HuH-7 (cell line): Measurements from ENCODE around the gene SNRPA.
"Not testable (repeated sequence)": the region's sequence is repeated elsewhere in the genome, so short reads cannot be mapped to it uniquely, and the experiment has no call there.

Experiments
- DNase-seq: peaks from one replicate; pipeline ENCODE4 v3.0.0; 2011; ENCODE audit warnings: low spot score

Gene SNRPA

GRCh38 chr19:40721936-40722661 is 28.9 kb upstream of the SNRPA start:
- no peak for DNase-seq

DNA sequence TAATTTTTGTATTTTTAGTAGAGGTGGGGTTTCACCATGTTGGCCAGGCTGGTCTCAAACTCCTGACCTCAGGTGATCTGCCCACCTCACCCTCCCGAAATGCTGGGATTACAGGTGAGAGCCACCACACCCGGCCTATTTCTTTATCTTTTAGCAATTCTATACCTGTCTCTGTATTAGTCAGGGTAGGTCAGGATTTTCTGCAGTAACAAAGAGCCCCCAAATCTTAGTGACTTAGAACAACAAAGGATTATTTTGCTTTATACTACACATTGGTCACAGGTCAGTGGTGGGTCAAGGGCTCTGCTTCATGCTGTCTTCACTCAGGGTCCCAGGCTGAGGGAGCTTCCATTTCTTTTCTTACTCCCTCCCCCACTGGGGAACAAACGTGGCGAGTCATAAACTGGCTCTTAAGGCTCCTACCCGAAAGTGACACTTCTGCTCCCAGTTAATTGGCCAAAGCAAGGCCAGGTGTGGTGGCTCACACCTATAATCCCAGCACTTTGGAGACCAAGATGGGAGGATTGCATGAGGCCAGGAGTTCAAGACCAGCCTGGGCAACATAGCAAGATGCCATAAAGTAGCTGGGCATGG is 27.2 kb upstream of the SNRPA start:
- no peak for DNase-seq

DNA sequence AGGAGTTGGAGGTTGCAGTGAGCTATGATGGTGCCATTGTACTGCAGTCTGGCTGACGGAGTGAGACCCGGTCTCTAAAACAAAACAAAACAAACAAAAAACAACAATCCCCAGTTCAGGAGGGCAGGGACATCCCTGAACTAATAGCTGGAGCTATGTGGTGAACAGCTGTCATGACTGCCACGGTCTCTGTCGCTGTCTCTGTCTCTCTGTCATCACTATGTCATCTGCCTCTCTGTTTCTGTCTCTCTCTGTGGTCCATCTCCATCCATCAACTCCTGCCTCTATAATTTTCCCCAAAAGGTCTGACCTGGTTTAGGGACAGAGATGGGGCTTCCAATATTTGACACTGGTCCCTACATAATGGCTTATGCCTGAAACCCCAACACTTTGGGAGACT is 26.7 kb upstream of the SNRPA start:
- DNase-seq, result no peak

GRCh38 chr19:40724855-40725254 is 26.1 kb upstream of the SNRPA start:
- DNase-seq, result no peak

- peak; percentile 53 for DNase-seq
Observed at GRCh38 chr19:40726279-40726678, 24.7 kb upstream of the SNRPA start.

GRCh38 chr19:40730065-40730464 is 20.9 kb upstream of the SNRPA start:
- DNase-seq, result not testable (repeated sequence)

- DNase-seq, result not testable (repeated sequence)
Observed at GRCh38 chr19:40732304-40732703, 18.7 kb upstream of the SNRPA start.

- no peak for DNase-seq
Observed at GRCh38 chr19:40733149-40733548, 17.9 kb upstream of the SNRPA start.

- DNase-seq, result no peak
Observed at GRCh38 chr19:40735013-40735771, 15.8 kb upstream of the SNRPA start.

DNA sequence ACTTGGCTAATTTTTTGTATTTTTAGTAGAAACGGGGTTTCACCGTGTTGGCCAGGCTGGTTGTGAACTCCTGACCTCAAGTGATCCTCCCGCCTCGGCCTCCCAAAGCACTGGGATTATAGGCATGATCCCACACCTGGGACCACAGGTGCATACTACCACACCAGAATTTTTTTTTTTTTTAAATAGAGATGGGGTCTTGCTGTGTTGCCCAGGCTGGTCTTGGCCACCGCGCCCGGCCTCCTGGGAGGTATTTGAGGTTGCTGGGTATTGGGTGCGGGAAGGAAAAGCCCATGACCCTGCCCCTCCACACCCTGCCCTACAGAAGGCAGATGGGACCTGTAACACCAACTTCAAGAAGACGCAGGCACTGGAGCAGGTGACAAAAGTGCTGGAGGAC is 14.3 kb upstream of the SNRPA start:
- no peak for DNase-seq

DNA sequence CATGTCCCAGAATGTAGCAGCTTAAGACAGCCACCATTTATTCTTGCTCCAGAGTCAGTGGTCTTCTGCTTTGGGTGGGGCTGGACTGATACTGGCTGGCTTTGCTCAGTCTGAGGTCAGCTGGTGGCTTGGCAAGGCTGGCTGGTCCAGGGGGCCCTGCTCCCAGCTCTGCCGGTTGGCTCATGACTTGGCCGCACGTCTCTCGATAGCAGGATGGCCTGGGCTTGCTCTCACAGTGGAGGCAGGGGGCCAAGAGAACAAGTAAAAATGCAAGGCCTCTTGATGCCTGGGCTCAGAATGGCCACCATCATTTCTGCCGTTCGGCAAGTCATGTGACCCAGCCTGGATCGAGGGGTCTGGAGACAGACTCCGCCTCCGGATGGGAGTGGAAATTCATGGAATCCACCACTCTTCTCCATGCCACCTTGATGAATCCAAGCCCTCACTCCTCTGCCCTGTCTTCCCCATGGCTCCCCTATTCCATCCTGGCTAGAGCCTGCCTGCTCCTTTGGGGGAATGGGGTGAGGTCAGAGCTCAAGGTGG is 13.8 kb upstream of the SNRPA start:
- no peak for DNase-seq

DNA sequence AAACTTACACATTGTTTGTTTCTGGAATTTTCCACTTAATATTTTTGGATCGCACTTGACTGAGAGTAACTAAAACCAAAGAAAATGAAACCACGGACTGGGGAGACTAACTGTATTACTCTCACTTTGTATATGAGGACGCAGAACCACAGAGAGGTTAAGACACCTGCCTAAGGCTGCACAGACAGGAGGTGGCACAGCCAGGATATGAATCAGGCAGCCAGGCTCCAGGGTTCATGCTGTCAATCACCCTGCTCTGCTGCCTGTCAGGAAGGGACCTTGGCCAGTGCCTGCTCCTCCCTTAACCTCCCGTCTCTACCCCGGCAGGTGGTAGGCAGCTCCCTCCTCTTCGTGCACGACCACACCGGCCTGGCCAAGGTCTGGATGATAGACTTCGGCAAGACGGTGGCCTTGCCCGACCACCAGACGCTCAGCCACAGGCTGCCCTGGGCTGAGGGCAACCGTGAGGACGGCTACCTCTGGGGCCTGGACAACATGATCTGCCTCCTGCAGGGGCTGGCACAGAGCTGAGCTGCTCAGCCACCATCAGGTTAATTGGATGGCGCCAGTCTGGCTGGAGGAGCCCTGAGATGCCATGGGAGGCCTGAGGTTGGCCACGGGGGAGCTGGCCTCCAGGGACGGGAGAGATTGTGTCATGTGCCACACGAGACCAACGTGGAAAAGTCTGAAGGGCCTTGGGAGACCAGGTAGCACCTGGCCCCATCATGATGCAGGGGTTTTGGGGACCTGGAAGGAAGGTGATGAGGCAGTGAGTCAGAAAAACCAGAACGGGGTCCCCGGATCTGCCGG is 11.8 kb upstream of the SNRPA start:
- no peak for DNase-seq

GRCh38 chr19:40739871-40740703 is 10.9 kb upstream of the SNRPA start:
- no peak for DNase-seq

GRCh38 chr19:40740747-40741146 is 10.3 kb upstream of the SNRPA start:
- DNase-seq, result no peak

DNA sequence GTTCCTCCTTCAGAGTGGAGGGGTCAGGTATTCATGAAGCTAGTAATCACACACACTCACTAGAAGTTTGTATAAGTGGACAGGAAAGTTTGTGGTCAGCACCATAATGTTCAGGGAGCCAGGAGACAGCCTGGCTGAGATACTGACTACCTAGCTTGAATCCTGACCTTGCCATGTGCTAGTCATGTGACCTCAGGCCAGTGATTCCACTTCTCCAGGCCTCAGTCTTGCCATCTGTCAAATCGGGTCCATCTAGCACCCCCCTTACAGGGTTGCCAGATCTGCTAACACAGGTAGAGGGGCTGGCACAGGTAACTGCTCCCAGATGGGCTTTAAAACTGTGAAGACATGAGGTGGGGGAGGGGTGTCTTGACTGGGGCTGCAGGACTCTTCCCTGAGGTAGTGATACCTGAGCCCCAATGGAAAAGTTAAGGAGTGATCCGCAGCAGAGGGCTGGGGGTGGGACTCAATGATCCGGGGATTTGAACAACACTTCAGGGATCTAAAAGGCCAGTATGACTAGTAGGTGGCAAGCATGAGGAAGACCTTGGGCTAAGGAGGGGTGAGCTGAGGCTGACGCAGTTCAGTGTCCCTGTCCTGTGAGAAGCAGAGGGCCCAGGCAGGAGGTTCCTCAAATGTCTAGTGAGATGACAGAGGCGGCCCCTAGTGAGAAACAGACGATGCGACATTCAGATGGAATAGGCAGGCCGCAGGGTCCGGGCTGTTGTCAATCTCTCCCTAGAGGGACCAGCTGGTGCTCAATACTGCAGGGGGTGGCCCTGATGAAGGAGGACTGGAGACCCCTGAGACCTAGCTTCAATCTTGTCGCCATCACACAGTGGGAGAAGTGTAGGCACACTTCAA is 9.2 kb upstream of the SNRPA start:
- no peak for DNase-seq

- DNase-seq, result no peak
Observed at GRCh38 chr19:40742477-40742876, 8.5 kb upstream of the SNRPA start.

DNA sequence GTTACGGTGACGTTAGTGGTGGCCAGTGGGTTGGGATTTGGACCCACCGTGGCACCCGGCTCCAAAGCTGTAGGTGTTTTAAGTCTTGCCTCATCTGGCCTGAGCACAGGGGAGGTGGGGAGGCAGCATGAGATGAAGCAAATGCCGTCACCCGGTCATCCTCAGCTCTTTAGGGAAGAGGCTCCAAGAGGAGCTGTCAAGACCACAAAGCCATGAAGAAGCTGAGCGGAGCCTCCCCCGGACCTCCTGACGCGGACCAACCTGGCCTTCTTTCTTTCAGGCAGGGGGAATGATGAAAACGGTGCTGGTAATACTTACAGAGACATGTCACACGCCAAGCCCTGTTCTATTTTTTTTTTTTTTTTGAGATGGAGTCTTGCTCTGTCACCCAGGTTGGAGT is 8.1 kb upstream of the SNRPA start:
- DNase-seq, result no peak

DNA sequence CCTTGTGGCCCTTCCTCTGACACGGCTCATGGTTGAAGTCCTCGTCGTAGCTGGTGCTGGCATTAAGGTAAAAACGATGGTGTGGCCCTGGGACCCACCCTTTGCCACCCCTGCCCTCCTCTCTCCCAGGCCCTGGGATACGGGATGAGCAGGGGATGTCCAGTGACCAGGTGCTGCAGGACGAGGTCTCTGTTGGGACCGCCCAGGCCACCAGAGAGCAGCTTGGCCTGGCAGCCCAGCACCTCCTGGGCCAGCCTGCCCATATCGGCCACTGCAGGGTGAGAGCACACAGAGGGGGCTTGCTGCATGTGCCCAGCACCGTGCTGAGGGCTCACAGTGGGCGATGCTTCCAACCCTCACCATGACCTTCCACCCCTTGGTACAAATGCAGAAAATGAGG is 7.1 kb upstream of the SNRPA start:
- no peak for DNase-seq

DNA sequence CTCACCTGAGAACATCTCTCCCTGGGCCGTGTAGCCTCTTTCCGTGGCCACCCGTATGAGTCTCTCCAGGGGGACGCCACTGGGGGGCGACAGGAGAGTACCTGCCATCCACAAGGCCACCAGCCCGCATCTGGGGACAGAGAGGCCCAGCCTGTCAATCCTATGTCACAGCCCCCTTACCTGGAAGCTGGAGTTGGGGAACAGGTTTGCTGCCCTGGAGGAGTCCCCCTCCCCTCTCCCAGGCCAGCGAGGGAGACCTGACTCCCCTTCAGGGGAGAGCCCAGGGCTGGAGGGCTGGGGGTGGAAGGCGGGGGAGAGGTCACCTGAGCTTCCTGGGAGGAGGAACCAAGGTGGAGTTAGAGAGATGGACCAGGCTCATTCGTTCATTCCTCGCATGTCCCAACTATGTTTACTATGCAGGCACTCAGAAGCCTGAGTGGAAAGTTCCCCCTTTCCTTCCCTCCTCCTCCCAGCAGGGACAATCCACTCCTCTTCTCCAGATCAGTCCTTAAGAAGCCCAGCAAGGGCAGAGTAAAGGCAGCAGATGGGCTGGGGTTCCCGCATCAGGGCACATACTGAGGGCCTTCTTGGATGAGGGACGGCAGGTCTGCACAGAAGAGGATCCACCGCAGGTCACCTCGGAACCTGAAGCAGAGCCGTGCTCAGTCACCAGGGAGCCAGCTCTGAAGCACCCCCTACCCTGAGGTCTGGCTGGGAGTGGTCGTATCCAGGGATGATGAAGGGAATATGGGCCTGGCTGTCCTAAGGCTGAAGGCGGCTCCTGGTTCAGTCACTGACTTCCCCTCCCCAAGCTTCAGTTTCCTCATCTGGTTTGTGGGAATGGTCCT is 6.2 kb upstream of the SNRPA start:
- peak; percentile 70 for DNase-seq
